Activated CD8-positive, alpha-beta T cell treated with anti-CD3 and anti-CD28 coated beads for 36 hours (primary cell): ENCODE measurements around the gene CHST10. TPM values are rescaled to one million over a fixed set of nuclear protein-coding genes. Genes with fewer than 3 reads are reported as not detected.
"Not testable (repeated sequence)": the region's sequence is repeated elsewhere in the genome, so short reads cannot be mapped to it uniquely, and the experiment has no call there.

Experiments used
- ATAC-seq: fragments of 200-7000 bp; cut with Tn5 transposase; one replicate; pipeline ENCODE4 v1.10.0; 2021; ENCODE audit warnings: mild to moderate bottlenecking, moderate library complexity
- CTCF ChIA-PET: fragments of 350-600 bp; sonication (Branson Sonifier 250); formaldehyde crosslinking; loops from one replicate; lab custom pipeline; 2021; ENCODE audit warnings: antibody characterized with exemption; lab: Charles Lee
- POLR2A ChIA-PET: fragments of 350-600 bp; sonication (Branson Sonifier 250); formaldehyde crosslinking; loops from one replicate; lab custom pipeline; 2021; ENCODE audit warnings: antibody characterized with exemption; lab: Charles Lee
- DNase-seq: peaks from one replicate; pipeline ENCODE4 v3.0.0-alpha.2; 2020
- H3K27ac Mint-ChIP-seq: one replicate; pipeline ENCODE4 v1.8.0; 2021; ENCODE audit warnings: mild to moderate bottlenecking, mixed read lengths
- H3K27me3 Mint-ChIP-seq: one replicate; pipeline ENCODE4 v1.8.0; 2021; ENCODE audit warnings: mixed read lengths
- H3K36me3 Mint-ChIP-seq: one replicate; pipeline ENCODE4 v1.8.0; 2021; ENCODE audit warnings: low read depth, mixed read lengths
- H3K4me1 Mint-ChIP-seq: one replicate; pipeline ENCODE4 v1.8.0; 2021; ENCODE audit warnings: low read depth, mixed read lengths
- H3K4me3 Mint-ChIP-seq: one replicate; pipeline ENCODE4 v1.8.0; 2021; ENCODE audit warnings: mild to moderate bottlenecking, moderate library complexity, mixed read lengths
- H3K9me3 Mint-ChIP-seq: one replicate; pipeline ENCODE4 v1.8.0; 2021; ENCODE audit warnings: mixed read lengths
- CTCF ChIP-seq: fragments of 200-600 bp; IDR thresholded peaks from one replicate; pipeline ENCODE4 v1.8.0; 2022; ENCODE audit warnings: antibody characterized with exemption, mild to moderate bottlenecking
- intact Hi-C: fragments of 100-400 bp; cut with micrococcal nuclease; formaldehyde crosslinking; loops from one replicate; pipeline ENCODE4 v1.10.0; 2022
- total RNA-seq, 2 experiments: library from RNA; stranded (reverse); gene quantifications; one replicate each; pipeline ENCODE4 v1.2.3, GENCODE V29; 2021

CHST10 gene, protein sequence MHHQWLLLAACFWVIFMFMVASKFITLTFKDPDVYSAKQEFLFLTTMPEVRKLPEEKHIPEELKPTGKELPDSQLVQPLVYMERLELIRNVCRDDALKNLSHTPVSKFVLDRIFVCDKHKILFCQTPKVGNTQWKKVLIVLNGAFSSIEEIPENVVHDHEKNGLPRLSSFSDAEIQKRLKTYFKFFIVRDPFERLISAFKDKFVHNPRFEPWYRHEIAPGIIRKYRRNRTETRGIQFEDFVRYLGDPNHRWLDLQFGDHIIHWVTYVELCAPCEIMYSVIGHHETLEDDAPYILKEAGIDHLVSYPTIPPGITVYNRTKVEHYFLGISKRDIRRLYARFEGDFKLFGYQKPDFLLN
- 10 to 100 TPM in 1 of 2 experiments, 1 to 10 TPM in 1; 9.5 to 10.5 TPM for total RNA-seq

GRCh38 chr2:100416935-100417710, at the start of gene CHST10:
Gene CHST10 (minus strand): TSS chr2:100417668. CDS start chr2:100406675, 10,993 bp downstream.
- DNase-seq (peak; percentile 65), ATAC-seq (peak; percentile 97)
- peak within 1 kb of the TSS; percentile 81 for H3K4me3 Mint-ChIP-seq
- peaks cover 25% of the 10 kb centered on the region for H3K4me1 Mint-ChIP-seq
- intact Hi-C loops: loop anchor here (5.0 to 10.0 kb wide), 2 partner anchors 62 to 145 kb away; partner anchors contain the start of gene PDCL3
- peaks cover 1% of the 10 kb centered on the region for H3K9me3 Mint-ChIP-seq
- no peak for TF ChIP-seq CTCF
- POLR2A ChIA-PET: interaction anchor here (0.7 to 1.2 kb wide), 4 partner anchors 10 to 155 kb away, joined by 3 read pairs; no protein-coding TSS in a partner anchor
- H3K27ac Mint-ChIP-seq: peak within 1 kb of the TSS; percentile 85
- CTCF ChIA-PET: interaction anchor here (1.4 to 1.7 kb wide), 2 partner anchors 37 to 156 kb away, joined by 3 to 4 read pairs; no protein-coding TSS in a partner anchor
- no peaks in the 10 kb centered on the region for H3K27me3 Mint-ChIP-seq
- peaks cover 8% of the 10 kb centered on the region for H3K36me3 Mint-ChIP-seq

GRCh38 chr2:100460904-100461530, 43.5 kb upstream of the CHST10 start:
- H3K27me3 Mint-ChIP-seq: peaks cover 7% of the 10 kb centered on the region
- ChIA-PET CTCF (interaction anchor here (0.9 to 1.5 kb wide), 3 partner anchors 9 to 421 kb away, joined by 3 to 4 read pairs (median 3); partner anchors contain the start of gene NMS), POLR2A (interaction anchor here (1.0 kb wide), 1 partner anchor 13 kb away, joined by 4 read pairs; no protein-coding TSS in a partner anchor)
- intact Hi-C loops: no loop called here
- no peak for ATAC-seq
- no peak for TF ChIP-seq CTCF
- H3K36me3 Mint-ChIP-seq: no peaks in the 10 kb centered on the region
- H3K27ac Mint-ChIP-seq: no peak overlapping the region
- H3K4me1 Mint-ChIP-seq: no peaks in the 10 kb centered on the region
- no peak overlapping the region for H3K4me3 Mint-ChIP-seq
- no peak for DNase-seq
- peaks cover 10% of the 10 kb centered on the region for H3K9me3 Mint-ChIP-seq

DNA sequence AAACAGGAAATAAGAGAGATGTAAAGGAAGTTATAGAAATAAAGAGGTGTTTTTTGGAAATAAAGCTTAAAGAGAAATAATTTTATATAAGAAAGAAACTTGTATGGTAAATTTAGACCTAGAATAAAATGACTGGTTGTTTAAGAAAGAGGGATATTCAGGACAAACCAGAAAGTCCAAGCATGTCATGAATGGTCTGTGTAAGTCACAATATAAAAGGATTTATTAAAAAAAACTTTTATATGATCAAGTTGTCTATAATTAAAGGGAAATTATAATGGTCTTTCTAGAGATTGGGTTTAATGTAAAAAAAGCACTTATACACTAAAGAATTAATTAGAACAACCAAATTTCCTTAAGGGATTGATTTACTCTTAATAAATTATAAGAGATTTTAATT, 38.9 kb upstream of the CHST10 start:
- H3K27ac Mint-ChIP-seq, ATAC-seq, POLR2A ChIA-PET, H3K36me3 Mint-ChIP-seq, intact Hi-C loops, H3K4me1 Mint-ChIP-seq, DNase-seq, H3K4me3 Mint-ChIP-seq, H3K27me3 Mint-ChIP-seq: not testable (repeated sequence)
- peaks cover 14% of the 10 kb centered on the region for H3K9me3 Mint-ChIP-seq
- CTCF ChIA-PET: interaction anchor here (1.4 kb wide), 1 partner anchor 27 kb away, joined by 3 read pairs; no protein-coding TSS in a partner anchor

- POLR2A ChIA-PET: no interaction called here
- TF ChIP-seq CTCF: no peak
- peaks cover 8% of the 10 kb centered on the region for H3K9me3 Mint-ChIP-seq
- H3K4me3 Mint-ChIP-seq: no peak overlapping the region
- no peak for ATAC-seq
- H3K27ac Mint-ChIP-seq: no peak overlapping the region
- H3K36me3 Mint-ChIP-seq: no peaks in the 10 kb centered on the region
- H3K4me1 Mint-ChIP-seq: no peaks in the 10 kb centered on the region
- CTCF ChIA-PET: no interaction called here
- H3K27me3 Mint-ChIP-seq: peaks cover 5% of the 10 kb centered on the region
- intact Hi-C loops: no loop called here
- no peak for DNase-seq
Measured at GRCh38 chr2:100453853-100454252, 36.4 kb upstream of the CHST10 start.

DNA sequence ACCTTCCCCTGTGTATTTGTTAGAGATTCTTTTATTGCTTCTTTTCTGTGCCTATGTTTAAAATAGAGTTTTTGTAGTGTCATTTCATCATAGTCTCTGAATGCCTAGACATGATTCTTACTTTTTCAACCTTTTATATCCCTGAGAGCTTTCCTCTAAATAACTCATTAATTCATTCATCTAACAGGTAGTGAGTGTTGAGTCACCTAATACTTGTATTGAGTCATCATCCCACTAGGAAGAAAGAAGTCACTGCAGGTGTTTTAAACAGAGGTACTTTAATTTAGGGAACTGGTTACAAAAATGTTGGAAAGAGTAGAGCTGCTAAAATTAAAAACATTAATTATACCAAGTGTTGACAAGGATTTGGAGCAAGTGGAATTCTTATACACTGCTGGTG, 34.3 kb upstream of the CHST10 start:
- peaks cover 5% of the 10 kb centered on the region for H3K9me3 Mint-ChIP-seq
- H3K27ac Mint-ChIP-seq: no peak overlapping the region
- no peak for DNase-seq
- no peak for TF ChIP-seq CTCF
- ChIA-PET POLR2A (no interaction called here), CTCF (interaction anchor here (1.2 kb wide), 1 partner anchor 10 kb away, joined by 3 read pairs; no protein-coding TSS in a partner anchor)
- no peak for ATAC-seq
- H3K4me3 Mint-ChIP-seq: no peak overlapping the region
- H3K36me3 Mint-ChIP-seq: no peaks in the 10 kb centered on the region
- H3K4me1 Mint-ChIP-seq: no peaks in the 10 kb centered on the region
- intact Hi-C loops: no loop called here
- H3K27me3 Mint-ChIP-seq: peaks cover 5% of the 10 kb centered on the region
